Measurements from ENCODE around the gene OR7C1. TPM values are rescaled to one million over a fixed set of nuclear protein-coding genes. Genes with fewer than 3 reads are reported as not detected.
"Not testable (repeated sequence)": the region's sequence is repeated elsewhere in the genome, so short reads cannot be mapped to it uniquely, and the experiment has no call there.

OR7C1 gene
- total RNA-seq, 1 donor from 2014 or later = not detected

DNA sequence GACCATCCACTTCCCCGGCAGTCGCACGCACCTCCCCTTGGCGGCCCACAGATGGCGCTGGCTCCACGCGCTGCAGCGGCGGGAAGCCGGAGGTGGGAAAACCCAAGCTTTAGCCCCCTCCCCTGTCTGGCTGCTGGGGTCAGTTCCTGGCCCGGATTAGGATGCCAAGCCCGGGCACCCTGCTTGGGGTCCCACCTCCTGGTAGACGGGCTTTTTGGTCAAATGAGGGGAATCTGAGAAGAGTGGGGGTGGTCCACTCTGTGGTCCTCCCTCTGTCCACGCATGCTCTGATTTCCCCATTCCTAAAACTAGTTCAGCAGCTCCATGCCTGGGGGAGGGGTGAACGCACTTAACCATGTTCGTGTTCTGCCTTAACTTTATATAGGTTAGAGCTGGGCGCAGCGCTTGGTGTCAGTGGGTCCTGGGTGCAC is 48.5 kb downstream of the OR7C1 start:
- no peak overlapping the region for H3K27ac ChIP-seq (ENCODE audit: low read depth, low read length)
- no peak overlapping the region for H3K4me3 ChIP-seq (ENCODE audit: low read length in 3 of 3)
- H3K9ac ChIP-seq (ENCODE audit: low read depth in 1 of 3, low read length in 3 of 3) = no peak overlapping the region
- no peaks in the 10 kb centered on the region for H3K4me1 ChIP-seq (ENCODE audit: control insufficient read depth in 3 of 3, insufficient read depth in 3 of 3, low read length in 3 of 3)
- no peaks in the 10 kb centered on the region for H3K27me3 ChIP-seq (ENCODE audit: control insufficient read depth in 3 of 3, insufficient read depth in 3 of 3, low read length in 3 of 3)
- H3K9me3 ChIP-seq (ENCODE audit: control insufficient read depth in 3 of 3, low read length in 3 of 3) = peaks cover 0 to 2% (median 0%) of the 10 kb centered on the region in 3 donors
- no peaks in the 10 kb centered on the region for H3K36me3 ChIP-seq (ENCODE audit: control insufficient read depth in 3 of 3, insufficient read depth in 3 of 3, low read length in 3 of 3)

GRCh38 chr19:14785102-14785793 is 49.7 kb downstream of the OR7C1 start:
- H3K27me3 ChIP-seq (ENCODE audit: control insufficient read depth in 3 of 3, insufficient read depth in 3 of 3, low read length in 3 of 3); H3K9me3 ChIP-seq (ENCODE audit: control insufficient read depth in 3 of 3, low read length in 3 of 3); H3K4me1 ChIP-seq (ENCODE audit: control insufficient read depth in 3 of 3, insufficient read depth in 3 of 3, low read length in 3 of 3); H3K27ac ChIP-seq (ENCODE audit: low read depth, low read length); H3K4me3 ChIP-seq (ENCODE audit: low read length in 3 of 3); H3K9ac ChIP-seq (ENCODE audit: low read depth in 1 of 3, low read length in 3 of 3); H3K36me3 ChIP-seq (ENCODE audit: control insufficient read depth in 3 of 3, insufficient read depth in 3 of 3, low read length in 3 of 3): not testable (repeated sequence)

DNA sequence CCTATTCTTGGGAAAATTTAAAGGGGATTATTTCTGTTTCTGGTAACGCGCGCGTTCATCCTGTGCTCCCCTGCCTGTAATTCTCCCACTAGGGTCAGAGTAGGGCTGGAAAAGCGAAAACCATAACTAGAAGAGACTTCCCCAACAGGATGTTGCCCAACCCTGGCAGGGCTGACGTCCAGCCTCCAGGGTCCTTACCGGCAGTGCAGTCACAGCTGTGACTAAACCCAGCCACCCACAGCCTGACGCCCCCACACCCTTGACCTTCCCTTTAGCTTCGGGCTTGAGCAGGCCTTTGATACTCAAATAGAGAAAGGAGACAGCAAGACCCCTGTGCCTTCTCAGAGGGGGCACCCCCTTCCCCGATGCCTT is 50.3 kb downstream of the OR7C1 start:
- H3K27ac ChIP-seq (ENCODE audit: low read depth, low read length); H3K9me3 ChIP-seq (ENCODE audit: control insufficient read depth in 3 of 3, low read length in 3 of 3): not testable (repeated sequence)

GRCh38 chr19:14783410-14783998 is 51.5 kb downstream of the OR7C1 start:
- H3K9me3 ChIP-seq (ENCODE audit: control insufficient read depth in 3 of 3, low read length in 3 of 3); H3K27ac ChIP-seq (ENCODE audit: low read depth, low read length); H3K36me3 ChIP-seq (ENCODE audit: control insufficient read depth in 3 of 3, insufficient read depth in 3 of 3, low read length in 3 of 3); H3K4me3 ChIP-seq (ENCODE audit: low read length in 3 of 3); H3K9ac ChIP-seq (ENCODE audit: low read depth in 1 of 3, low read length in 3 of 3); H3K27me3 ChIP-seq (ENCODE audit: control insufficient read depth in 3 of 3, insufficient read depth in 3 of 3, low read length in 3 of 3); H3K4me1 ChIP-seq (ENCODE audit: control insufficient read depth in 3 of 3, insufficient read depth in 3 of 3, low read length in 3 of 3): not testable (repeated sequence)

More for the DNA sequence above, 50.3 kb downstream of the OR7C1 start:
- H3K9ac ChIP-seq (ENCODE audit: low read depth in 1 of 3, low read length in 3 of 3); H3K36me3 ChIP-seq (ENCODE audit: control insufficient read depth in 3 of 3, insufficient read depth in 3 of 3, low read length in 3 of 3); H3K4me1 ChIP-seq (ENCODE audit: control insufficient read depth in 3 of 3, insufficient read depth in 3 of 3, low read length in 3 of 3); H3K4me3 ChIP-seq (ENCODE audit: low read length in 3 of 3); H3K27me3 ChIP-seq (ENCODE audit: control insufficient read depth in 3 of 3, insufficient read depth in 3 of 3, low read length in 3 of 3): not testable (repeated sequence)

GRCh38 chr19:14782626-14783409 is 52.2 kb downstream of the OR7C1 start:
- Histone ChIP-seq H3K9ac (ENCODE audit: low read depth in 1 of 3, low read length in 3 of 3) (no peak overlapping the region), H3K4me1 (ENCODE audit: control insufficient read depth in 3 of 3, insufficient read depth in 3 of 3, low read length in 3 of 3) (no peaks in the 10 kb centered on the region), H3K36me3 (ENCODE audit: control insufficient read depth in 3 of 3, insufficient read depth in 3 of 3, low read length in 3 of 3) (no peaks in the 10 kb centered on the region), H3K4me3 (ENCODE audit: low read length in 3 of 3) (no peak overlapping the region), H3K27me3 (ENCODE audit: control insufficient read depth in 3 of 3, insufficient read depth in 3 of 3, low read length in 3 of 3) (no peaks in the 10 kb centered on the region), H3K9me3 (ENCODE audit: control insufficient read depth in 3 of 3, low read length in 3 of 3) (peaks cover 0 to 2% (median 0%) of the 10 kb centered on the region in 3 donors), H3K27ac (ENCODE audit: low read depth, low read length) (no peak overlapping the region)

- not testable (repeated sequence) for H3K27ac ChIP-seq (ENCODE audit: low read depth, low read length); H3K9ac ChIP-seq (ENCODE audit: low read depth in 1 of 3, low read length in 3 of 3); H3K4me3 ChIP-seq (ENCODE audit: low read length in 3 of 3); H3K36me3 ChIP-seq (ENCODE audit: control insufficient read depth in 3 of 3, insufficient read depth in 3 of 3, low read length in 3 of 3); H3K9me3 ChIP-seq (ENCODE audit: control insufficient read depth in 3 of 3, low read length in 3 of 3); H3K4me1 ChIP-seq (ENCODE audit: control insufficient read depth in 3 of 3, insufficient read depth in 3 of 3, low read length in 3 of 3); H3K27me3 ChIP-seq (ENCODE audit: control insufficient read depth in 3 of 3, insufficient read depth in 3 of 3, low read length in 3 of 3)
Observed at GRCh38 chr19:14781713-14782536, 53.1 kb downstream of the OR7C1 start.

GRCh38 chr19:14780622-14781225 is 54.3 kb downstream of the OR7C1 start:
- not testable (repeated sequence) for H3K4me3 ChIP-seq (ENCODE audit: low read length in 3 of 3); H3K27me3 ChIP-seq (ENCODE audit: control insufficient read depth in 3 of 3, insufficient read depth in 3 of 3, low read length in 3 of 3); H3K27ac ChIP-seq (ENCODE audit: low read depth, low read length); H3K9ac ChIP-seq (ENCODE audit: low read depth in 1 of 3, low read length in 3 of 3); H3K9me3 ChIP-seq (ENCODE audit: control insufficient read depth in 3 of 3, low read length in 3 of 3); H3K4me1 ChIP-seq (ENCODE audit: control insufficient read depth in 3 of 3, insufficient read depth in 3 of 3, low read length in 3 of 3); H3K36me3 ChIP-seq (ENCODE audit: control insufficient read depth in 3 of 3, insufficient read depth in 3 of 3, low read length in 3 of 3)

GRCh38 chr19:14779151-14779550 is 55.8 kb downstream of the OR7C1 start:
- Histone ChIP-seq H3K9me3 (ENCODE audit: control insufficient read depth in 3 of 3, low read length in 3 of 3) (no peaks in the 10 kb centered on the region), H3K4me3 (ENCODE audit: low read length in 3 of 3) (no peak overlapping the region), H3K27me3 (ENCODE audit: control insufficient read depth in 3 of 3, insufficient read depth in 3 of 3, low read length in 3 of 3) (peaks cover 0 to 2% (median 0%) of the 10 kb centered on the region in 3 donors), H3K27ac (ENCODE audit: low read depth, low read length) (no peak overlapping the region), H3K4me1 (ENCODE audit: control insufficient read depth in 3 of 3, insufficient read depth in 3 of 3, low read length in 3 of 3) (no peaks in the 10 kb centered on the region), H3K9ac (ENCODE audit: low read depth in 1 of 3, low read length in 3 of 3) (no peak overlapping the region), H3K36me3 (ENCODE audit: control insufficient read depth in 3 of 3, insufficient read depth in 3 of 3, low read length in 3 of 3) (no peaks in the 10 kb centered on the region)

GRCh38 chr19:14778110-14778845 is 56.7 kb downstream of the OR7C1 start, which contains the start of gene ADGRE2:
TSS of gene ADGRE2 (minus strand) at chr19:14778560. CDS start at chr19:14776756, 1,804 bp downstream.
- not testable (repeated sequence) for H3K4me3 ChIP-seq (ENCODE audit: low read length in 3 of 3); H3K4me1 ChIP-seq (ENCODE audit: control insufficient read depth in 3 of 3, insufficient read depth in 3 of 3, low read length in 3 of 3); H3K27ac ChIP-seq (ENCODE audit: low read depth, low read length); H3K9ac ChIP-seq (ENCODE audit: low read depth in 1 of 3, low read length in 3 of 3); H3K36me3 ChIP-seq (ENCODE audit: control insufficient read depth in 3 of 3, insufficient read depth in 3 of 3, low read length in 3 of 3); H3K27me3 ChIP-seq (ENCODE audit: control insufficient read depth in 3 of 3, insufficient read depth in 3 of 3, low read length in 3 of 3); H3K9me3 ChIP-seq (ENCODE audit: control insufficient read depth in 3 of 3, low read length in 3 of 3)
